Sigmoid colon (tissue), 7 donors: ENCODE measurements around the gene SEPTIN8. TPM values are rescaled to one million over a fixed set of nuclear protein-coding genes. Genes with fewer than 3 reads are reported as not detected.
A peak's percentile ranks its signal among the peaks of the same experiment; 100 is the strongest.

Experiments
- DNase-seq: peaks from one replicate; pipeline ENCODE4 v3.0.0-alpha.2; 2019
- H3K27ac ChIP-seq, 4 donors: fragments of 200-600 bp; sonication (generic); one replicate each; pipeline ENCODE4 v1.5.1; 2016 to 2019; ENCODE audit warnings: mild to moderate bottlenecking in 1 of 4
- H3K27me3 ChIP-seq, 3 donors: fragments of 200-600 bp; sonication (generic); one replicate each; pipeline ENCODE4 v1.5.1; 2019; ENCODE audit warnings: mild to moderate bottlenecking in 1 of 3
- H3K36me3 ChIP-seq, 4 donors: fragments of 200-600 bp; sonication (generic); one replicate each; pipeline ENCODE4 v1.5.1; 2016 to 2019
- H3K4me1 ChIP-seq, 4 donors: fragments of 200-600 bp; sonication (generic); one replicate each; pipeline ENCODE4 v1.5.1; 2017 to 2019
- H3K4me3 ChIP-seq, 4 donors: fragments of 200-600 bp; sonication (generic); one replicate each; pipeline ENCODE4 v1.5.1; 2017 to 2019; ENCODE audit warnings: mild to moderate bottlenecking in 2 of 4, moderate library complexity in 1 of 4
- H3K9me3 ChIP-seq, 4 donors: fragments of 200-600 bp in 3 of 4; sonication (generic) in 3 of 4; one replicate each; pipeline versions ENCODE4 v1.5.1 to v1.6.1; 2013 to 2019
- EP300 ChIP-seq, 4 donors: sonication (generic); formaldehyde crosslinking; IDR thresholded peaks; one replicate each; pipeline ENCODE4 v1.6.1; 2017; ENCODE audit warnings: antibody characterized with exemption in 4 of 4
- POLR2A ChIP-seq, 2 donors: fragments of 450-650 bp; IDR thresholded peaks; one replicate each; pipeline ENCODE4 v1.6.1; 2016; ENCODE audit warnings: antibody characterized with exemption in 2 of 2, mild to moderate bottlenecking in 2 of 2, moderate library complexity in 2 of 2
- POLR2AphosphoS5 ChIP-seq, 4 donors: sonication (generic); formaldehyde crosslinking; IDR thresholded peaks; one replicate each; pipeline ENCODE4 v1.6.1; 2017; ENCODE audit warnings: antibody characterized with exemption in 4 of 4
- WGBS, 2 donors: extraction: QIAGEN DNeasy Blood & Tissue Kit; methylation state at CpG; one replicate each; pipeline ENCODE4 v1.1.7; 2013; 5-methylcytosine and 5-hydroxymethylcytosine counted together
- intact Hi-C: fragments of 100-400 bp; cut with DNase I; formaldehyde crosslinking; loops from one replicate; pipeline ENCODE4 v1.15.1; 2023
- polyA plus RNA-seq, 3 donors: library from polyadenylated mRNA; stranded (reverse); fragments of 200-250 nt; gene quantifications; one replicate each; pipeline ENCODE4 v1.2.3, GENCODE V29; 2013
- total RNA-seq, 4 donors: library from RNA; depleted of rRNA; stranded (reverse); fragments of >200 nt; gene quantifications; one replicate each; pipeline ENCODE4 v1.1.0, GENCODE V29; 2016
- TF ChIP-seq, protein P1 (sequence below), 4 experiments: fragments of 450-650 bp in 3 of 4; fragments of 200-600 bp in 1 of 4; IDR thresholded peaks; one replicate each; pipeline ENCODE4 v1.5.1; 2016 to 2019; ENCODE audit warnings: antibody characterized with exemption in 4 of 4, mild to moderate bottlenecking in 3 of 4, moderate library complexity in 2 of 4
- donor health status: healthy with polysubstance abuse.
- donor health status: Bipolar disorder and iron deficiency.
- donor health status: healthy.

Gene SEPTIN8
- total and polyA plus RNA-seq, 7 donors: 19.2 to 38.0 (median 30.7) TPM

DNA sequence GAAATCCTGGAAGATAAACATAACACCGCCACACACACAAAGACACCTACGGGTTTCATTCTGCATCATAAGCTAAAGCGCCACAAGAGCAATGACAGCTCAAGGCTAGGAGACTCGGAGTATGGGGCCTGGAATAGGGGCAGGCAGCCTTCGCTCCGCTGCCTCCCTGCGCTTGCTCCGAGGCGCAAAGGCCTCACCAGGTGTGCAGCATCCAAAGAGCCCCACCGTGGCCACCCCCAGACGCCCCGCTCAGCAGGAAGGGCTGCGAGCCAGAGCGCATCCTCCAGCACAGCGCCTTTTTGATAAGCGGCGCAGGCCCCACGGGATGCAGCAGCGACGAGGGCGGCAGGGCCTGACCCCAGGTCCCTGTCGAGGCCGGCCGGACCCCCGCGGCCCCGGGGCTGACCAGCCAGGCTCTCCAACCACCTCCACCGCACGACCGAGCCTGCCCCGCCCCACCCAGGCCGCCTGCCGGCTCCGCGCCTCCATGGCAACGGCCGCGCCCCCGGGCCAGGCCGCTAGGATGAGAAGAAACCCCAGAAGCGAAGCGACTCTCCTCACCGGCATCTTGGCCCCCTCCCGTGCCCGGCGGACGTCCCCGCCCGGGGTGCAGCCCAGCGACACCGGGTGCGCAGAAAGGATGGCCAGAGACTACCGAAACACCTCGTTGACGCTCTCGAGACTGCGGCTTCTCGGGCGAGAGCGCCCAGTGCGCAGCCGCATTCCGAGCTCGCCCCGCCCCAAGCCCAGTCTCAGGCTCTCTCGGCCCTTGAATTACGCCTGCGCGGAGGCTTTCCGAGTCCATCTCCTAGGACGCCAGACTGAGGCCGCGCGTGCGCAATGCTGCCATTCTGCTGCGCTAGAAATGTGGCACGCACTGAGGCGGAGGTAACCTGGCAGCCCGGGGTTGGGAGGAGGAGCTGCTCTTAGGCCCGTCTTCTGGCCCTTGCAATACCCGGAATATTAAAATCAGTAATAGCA lies 39.9 kb downstream of the SEPTIN8 start, which contains the start of gene KIF3A:
KIF3A (minus strand) TSS at position 694 of the 981 bp plus-strand sequence; CDS start at position 567, 127 bp downstream.
- Histone ChIP-seq H3K36me3 (peaks cover 0 to 8% (median 0%) of the 10 kb centered on the region in 4 donors), H3K4me1 (peaks cover 0 to 19% (median 10%) of the 10 kb centered on the region in 4 donors), H3K9me3 (no peaks in the 10 kb centered on the region), H3K27ac (peak within 1 kb of the TSS; percentile 74 to 85 (median 80)), H3K27me3 (no peaks in the 10 kb centered on the region), H3K4me3 (peak within 1 kb of the TSS; percentile 77 to 94 (median 81))
- TF ChIP-seq POLR2AphosphoS5 (IDR thresholded peaks at IDR 0.05): peak; percentile 57 to 75 (median 68)
- TF ChIP-seq POLR2A (IDR thresholded peaks at IDR 0.05): no peak
- TF ChIP-seq EP300 (IDR thresholded peaks at IDR 0.05): no peak
- TF ChIP-seq, protein P1, sequence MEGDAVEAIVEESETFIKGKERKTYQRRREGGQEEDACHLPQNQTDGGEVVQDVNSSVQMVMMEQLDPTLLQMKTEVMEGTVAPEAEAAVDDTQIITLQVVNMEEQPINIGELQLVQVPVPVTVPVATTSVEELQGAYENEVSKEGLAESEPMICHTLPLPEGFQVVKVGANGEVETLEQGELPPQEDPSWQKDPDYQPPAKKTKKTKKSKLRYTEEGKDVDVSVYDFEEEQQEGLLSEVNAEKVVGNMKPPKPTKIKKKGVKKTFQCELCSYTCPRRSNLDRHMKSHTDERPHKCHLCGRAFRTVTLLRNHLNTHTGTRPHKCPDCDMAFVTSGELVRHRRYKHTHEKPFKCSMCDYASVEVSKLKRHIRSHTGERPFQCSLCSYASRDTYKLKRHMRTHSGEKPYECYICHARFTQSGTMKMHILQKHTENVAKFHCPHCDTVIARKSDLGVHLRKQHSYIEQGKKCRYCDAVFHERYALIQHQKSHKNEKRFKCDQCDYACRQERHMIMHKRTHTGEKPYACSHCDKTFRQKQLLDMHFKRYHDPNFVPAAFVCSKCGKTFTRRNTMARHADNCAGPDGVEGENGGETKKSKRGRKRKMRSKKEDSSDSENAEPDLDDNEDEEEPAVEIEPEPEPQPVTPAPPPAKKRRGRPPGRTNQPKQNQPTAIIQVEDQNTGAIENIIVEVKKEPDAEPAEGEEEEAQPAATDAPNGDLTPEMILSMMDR (IDR thresholded peaks at IDR 0.05): peak in 2 of 4 experiments; percentile 14 to 30
- peak; percentile 98 for DNase-seq
- intact Hi-C loops: loop anchor here (2.0 to 10.0 kb wide), 3 partner anchors 40 to 352 kb away; partner anchors contain the start of gene SEPTIN8
- WGBS, 2 donors: 1 to 2% methylated on average over 81 of the region's 81 CpGs

DNA sequence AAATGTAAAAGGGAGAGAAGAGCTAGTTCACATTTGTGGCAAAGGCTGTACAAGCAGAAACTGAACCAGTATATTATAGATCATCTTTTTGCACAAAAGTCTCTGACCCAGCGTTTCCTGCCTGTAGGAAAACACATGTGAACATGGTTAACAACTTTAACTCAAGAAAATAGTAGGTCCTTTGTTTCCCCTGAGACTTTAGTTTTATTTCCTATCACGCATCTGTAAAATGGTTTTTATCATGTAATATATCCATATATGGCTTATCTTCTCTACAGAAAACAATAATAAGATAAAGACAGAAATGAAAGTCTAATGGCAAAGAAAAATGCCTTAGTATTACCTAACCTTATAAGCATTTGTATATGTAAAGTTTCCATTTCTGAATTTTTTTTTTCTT lies 42.4 kb downstream of the SEPTIN8 start:
- H3K27me3 ChIP-seq: no peaks in the 10 kb centered on the region
- no peak overlapping the region for H3K27ac ChIP-seq
- DNase-seq: no peak
- TF ChIP-seq EP300 (IDR thresholded peaks at IDR 0.05) (no peak), POLR2A (IDR thresholded peaks at IDR 0.05) (no peak), POLR2AphosphoS5 (IDR thresholded peaks at IDR 0.05) (no peak)
- TF ChIP-seq, protein P1 (IDR thresholded peaks at IDR 0.05): no peak
- H3K4me1 ChIP-seq: peaks cover 0 to 19% (median 10%) of the 10 kb centered on the region in 4 donors
- intact Hi-C loops: loop anchor here (10.0 kb wide), 2 partner anchors 90 to 350 kb away; no protein-coding TSS in a partner anchor
- H3K4me3 ChIP-seq: no peak overlapping the region
- peaks cover 0 to 8% (median 3%) of the 10 kb centered on the region in 4 donors for H3K36me3 ChIP-seq
- no peaks in the 10 kb centered on the region for H3K9me3 ChIP-seq
- 37 to 73% methylated on average over 2 of the region's 2 CpGs for WGBS, 2 donors

DNA sequence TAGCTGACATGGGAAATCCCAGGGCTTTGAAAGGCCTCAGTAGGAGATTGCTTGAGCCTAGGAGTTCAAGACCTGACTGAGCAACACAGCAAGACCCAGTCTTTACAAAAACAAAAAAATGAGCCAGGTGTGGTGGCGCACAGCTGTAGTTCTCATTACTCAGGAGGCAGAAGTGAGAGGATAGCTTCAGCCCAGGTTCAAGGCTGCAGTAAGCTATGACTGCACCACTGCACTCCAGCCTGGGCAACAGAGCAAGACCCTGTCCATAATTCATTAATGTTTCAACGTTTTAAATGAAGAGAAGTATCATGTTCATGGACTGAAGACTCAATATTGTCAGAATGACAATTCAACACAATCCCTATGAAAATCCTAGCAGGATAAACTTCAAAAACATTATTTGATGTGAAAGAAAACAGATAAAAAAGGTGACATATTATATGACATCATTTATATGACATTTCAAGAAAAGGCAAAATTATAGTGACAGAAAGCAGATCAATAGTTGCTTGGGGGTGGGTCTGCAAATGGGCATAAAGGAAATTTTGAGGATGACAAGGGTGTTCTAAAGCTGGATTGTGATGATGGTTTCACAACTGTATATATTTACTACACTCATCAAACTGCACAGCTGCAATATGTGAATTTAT lies 43.4 kb downstream of the SEPTIN8 start:
- WGBS, 2 donors: 90 to 91% methylated on average over 2 of the region's 2 CpGs
- Histone ChIP-seq H3K36me3 (peaks cover 0 to 15% (median 3%) of the 10 kb centered on the region in 4 donors), H3K27ac (no peak overlapping the region), H3K9me3 (no peaks in the 10 kb centered on the region), H3K27me3 (no peaks in the 10 kb centered on the region), H3K4me1 (peaks cover 0 to 19% (median 10%) of the 10 kb centered on the region in 4 donors), H3K4me3 (no peak overlapping the region)
- DNase-seq: no peak
- TF ChIP-seq POLR2AphosphoS5 (IDR thresholded peaks at IDR 0.05): no peak
- TF ChIP-seq POLR2A (IDR thresholded peaks at IDR 0.05): no peak
- TF ChIP-seq EP300 (IDR thresholded peaks at IDR 0.05): no peak
- TF ChIP-seq, protein P1 (IDR thresholded peaks at IDR 0.05): no peak
- intact Hi-C loops: loop anchor here (10.0 kb wide), 2 partner anchors 91 to 349 kb away; no protein-coding TSS in a partner anchor

DNA sequence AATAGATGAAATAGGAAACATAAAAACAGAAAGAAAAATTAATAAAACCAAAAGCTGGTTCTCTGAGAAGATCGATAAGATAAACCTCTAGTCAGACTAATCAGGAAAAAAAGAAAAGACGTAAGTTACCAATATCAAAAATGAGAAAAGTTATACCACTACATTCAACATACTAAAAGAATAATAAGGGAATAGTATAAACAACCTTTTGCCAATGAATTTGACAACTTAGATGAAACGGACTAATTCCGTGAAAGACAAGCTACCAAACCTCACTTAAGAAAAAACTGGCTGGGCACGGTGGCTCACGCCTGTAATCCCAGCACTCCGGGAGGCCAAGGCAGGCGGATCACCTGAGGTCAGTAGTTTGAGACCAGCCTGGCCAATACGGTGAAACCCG lies 47.1 kb downstream of the SEPTIN8 start:
- DNase-seq: no peak
- Histone ChIP-seq H3K4me3 (no peak overlapping the region), H3K36me3 (peaks cover 0 to 31% (median 3%) of the 10 kb centered on the region in 4 donors), H3K4me1 (no peaks in the 10 kb centered on the region), H3K27ac (no peak overlapping the region), H3K27me3 (no peaks in the 10 kb centered on the region), H3K9me3 (no peaks in the 10 kb centered on the region)
- WGBS, 2 donors: 97 to 98% methylated on average over 10 of the region's 10 CpGs
- no peak for TF ChIP-seq POLR2AphosphoS5 (IDR thresholded peaks at IDR 0.05)
- no peak for TF ChIP-seq POLR2A (IDR thresholded peaks at IDR 0.05)
- TF ChIP-seq, protein P1 (IDR thresholded peaks at IDR 0.05): no peak
- TF ChIP-seq EP300 (IDR thresholded peaks at IDR 0.05): no peak
- intact Hi-C loops: loop anchor here (10.0 kb wide), 2 partner anchors 95 to 345 kb away; no protein-coding TSS in a partner anchor
